Smooth muscle cell (in vitro differentiated cells): ENCODE data around the gene DCHS2. TPM values are rescaled to one million over a fixed set of nuclear protein-coding genes. Genes with fewer than 3 reads are reported as not detected.

ENCODE experiments used
- DNase-seq: peaks from one replicate; lab custom pipeline; 2025; ENCODE audit not compliant: unreplicated experiment; lab: John Stamatoyannopoulos, UW
- H2AFZ ChIP-seq: fragments of 200-600 bp; sonication (generic); 2 replicates; pipeline ENCODE4 v1.6.0; 2016; ENCODE audit warnings: antibody characterized with exemption, low read depth, mild to moderate bottlenecking
- H3F3A ChIP-seq: fragments of 200-600 bp; sonication (generic); 2 replicates; pipeline ENCODE4 v1.6.0; 2017; ENCODE audit warnings: antibody characterized with exemption, low read depth
- H3K27ac ChIP-seq: fragments of 200-600 bp; sonication (generic); 2 replicates; pipeline ENCODE4 v1.5.1; 2016; ENCODE audit warnings: low read depth, mild to moderate bottlenecking
- H3K27me3 ChIP-seq: fragments of 200-600 bp; sonication (generic); 2 replicates; pipeline ENCODE4 v1.6.1; 2016; ENCODE audit warnings: low read depth, mild to moderate bottlenecking
- H3K36me3 ChIP-seq: fragments of 200-600 bp; sonication (generic); 2 replicates; pipeline ENCODE4 v1.5.1; 2016; ENCODE audit warnings: low read depth
- H3K4me1 ChIP-seq: fragments of 200-600 bp; sonication (generic); 2 replicates; pipeline ENCODE4 v1.5.1; 2016; ENCODE audit warnings: low read depth
- H3K4me2 ChIP-seq: fragments of 200-600 bp; sonication (generic); 2 replicates; pipeline ENCODE4 v1.6.0; 2016; ENCODE audit warnings: mild to moderate bottlenecking
- H3K4me3 ChIP-seq: fragments of 200-600 bp; sonication (generic); 2 replicates; pipeline ENCODE4 v1.5.1; 2016; ENCODE audit warnings: mild to moderate bottlenecking
- H3K79me2 ChIP-seq: fragments of 200-600 bp; sonication (generic); 2 replicates; pipeline ENCODE4 v1.6.0; 2016; ENCODE audit warnings: low read depth, mild to moderate bottlenecking
- H3K9ac ChIP-seq: fragments of 200-600 bp; sonication (generic); 2 replicates; pipeline ENCODE4 v1.6.0; 2016; ENCODE audit warnings: low read depth
- H3K9me3 ChIP-seq: fragments of 200-600 bp; sonication (generic); replicated peaks from 2 replicates; pipeline ENCODE4 v1.5.1; 2016; ENCODE audit warnings: low read depth
- H4K20me1 ChIP-seq: fragments of 200-600 bp; sonication (generic); 2 replicates; pipeline ENCODE4 v1.6.0; 2016; ENCODE audit warnings: low read depth
- WGBS: methylation state at CpG from one replicate; pipeline ENCODE4 v1.1.7; 2016; ENCODE audit warnings: low lambda C conversion rate; 5-methylcytosine and 5-hydroxymethylcytosine counted together
- polyA plus RNA-seq: library from polyadenylated mRNA; unstranded; fragments of >200 nt; fragmentation: Nextera tagmentation; extraction: Ambion mirVana; gene quantifications from 2 replicates; pipeline ENCODE4 v1.2.1, GENCODE V29; 2016
- total RNA-seq: library from RNA; depleted of rRNA; stranded (reverse); fragments of >200 nt; gene quantifications from 2 replicates; pipeline ENCODE4 v1.2.3, GENCODE V29; 2014
- TF ChIP-seq, protein P1 (sequence below): fragments of 200-600 bp; sonication (generic); IDR thresholded peaks from 2 replicates; pipeline ENCODE4 v1.5.1; 2017; ENCODE audit warnings: borderline replicate concordance, mild to moderate bottlenecking, antibody characterized with exemption; ENCODE audit not compliant: insufficient read depth, poor library complexity, severe bottlenecking

Gene DCHS2
- total and polyA plus RNA-seq, 2 experiments from 2014 or later, result 0.45 to 1.3 TPM

GRCh38 chr4:154465085-154465484 lies 26.5 kb downstream of the DCHS2 start:
- H3K4me2 ChIP-seq, result no peak overlapping the region
- no peaks in the 10 kb centered on the region for H3K36me3 ChIP-seq
- 93% methylated on average over 6 of the region's 6 CpGs for WGBS
- no peaks in the 10 kb centered on the region for H4K20me1 ChIP-seq
- no peaks in the 10 kb centered on the region for H3K79me2 ChIP-seq
- no peak overlapping the region for H3K27ac ChIP-seq
- H3K27me3 ChIP-seq, result no peaks in the 10 kb centered on the region
- no peak for DNase-seq
- no peaks in the 10 kb centered on the region for H3F3A ChIP-seq
- H3K4me1 ChIP-seq, result no peaks in the 10 kb centered on the region
- TF ChIP-seq, protein P1, sequence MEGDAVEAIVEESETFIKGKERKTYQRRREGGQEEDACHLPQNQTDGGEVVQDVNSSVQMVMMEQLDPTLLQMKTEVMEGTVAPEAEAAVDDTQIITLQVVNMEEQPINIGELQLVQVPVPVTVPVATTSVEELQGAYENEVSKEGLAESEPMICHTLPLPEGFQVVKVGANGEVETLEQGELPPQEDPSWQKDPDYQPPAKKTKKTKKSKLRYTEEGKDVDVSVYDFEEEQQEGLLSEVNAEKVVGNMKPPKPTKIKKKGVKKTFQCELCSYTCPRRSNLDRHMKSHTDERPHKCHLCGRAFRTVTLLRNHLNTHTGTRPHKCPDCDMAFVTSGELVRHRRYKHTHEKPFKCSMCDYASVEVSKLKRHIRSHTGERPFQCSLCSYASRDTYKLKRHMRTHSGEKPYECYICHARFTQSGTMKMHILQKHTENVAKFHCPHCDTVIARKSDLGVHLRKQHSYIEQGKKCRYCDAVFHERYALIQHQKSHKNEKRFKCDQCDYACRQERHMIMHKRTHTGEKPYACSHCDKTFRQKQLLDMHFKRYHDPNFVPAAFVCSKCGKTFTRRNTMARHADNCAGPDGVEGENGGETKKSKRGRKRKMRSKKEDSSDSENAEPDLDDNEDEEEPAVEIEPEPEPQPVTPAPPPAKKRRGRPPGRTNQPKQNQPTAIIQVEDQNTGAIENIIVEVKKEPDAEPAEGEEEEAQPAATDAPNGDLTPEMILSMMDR, result no peak
- no peak overlapping the region for H2AFZ ChIP-seq
- no peaks in the 10 kb centered on the region for H3K9me3 ChIP-seq
- no peak overlapping the region for H3K9ac ChIP-seq
- no peak overlapping the region for H3K4me3 ChIP-seq

DNA sequence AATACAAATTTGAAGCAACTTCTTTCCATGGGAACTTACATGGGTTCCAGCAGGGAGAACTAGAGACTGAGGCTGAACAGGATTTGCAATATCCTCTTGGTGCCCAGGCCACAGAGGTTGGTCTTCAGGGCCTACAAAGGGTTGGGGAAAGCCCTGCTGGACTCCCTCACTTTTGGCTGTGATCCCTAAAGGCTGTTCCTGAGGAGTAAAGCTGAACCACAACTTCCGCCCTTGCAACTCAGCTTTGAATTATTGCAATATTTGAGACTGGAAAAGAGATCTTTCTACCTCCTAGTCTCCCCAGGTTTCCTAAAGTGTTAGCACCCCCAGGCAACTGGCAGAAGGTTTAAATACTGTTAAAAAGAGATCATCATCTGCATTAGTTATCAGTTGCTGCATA lies 26.9 kb downstream of the DCHS2 start:
- Histone ChIP-seq H3K4me2 (no peak overlapping the region), H2AFZ (no peak overlapping the region), H3K27ac (no peak overlapping the region), H3K27me3 (peaks cover 3% of the 10 kb centered on the region), H3K4me3 (no peak overlapping the region), H3K9ac (no peak overlapping the region), H3F3A (no peaks in the 10 kb centered on the region), H3K9me3 (no peaks in the 10 kb centered on the region), H4K20me1 (no peaks in the 10 kb centered on the region), H3K36me3 (no peaks in the 10 kb centered on the region), H3K4me1 (no peaks in the 10 kb centered on the region), H3K79me2 (no peaks in the 10 kb centered on the region)
- TF ChIP-seq, protein P1, result no peak
- 95% methylated on average over 1 of the region's 1 CpG for WGBS
- no peak for DNase-seq

DNA sequence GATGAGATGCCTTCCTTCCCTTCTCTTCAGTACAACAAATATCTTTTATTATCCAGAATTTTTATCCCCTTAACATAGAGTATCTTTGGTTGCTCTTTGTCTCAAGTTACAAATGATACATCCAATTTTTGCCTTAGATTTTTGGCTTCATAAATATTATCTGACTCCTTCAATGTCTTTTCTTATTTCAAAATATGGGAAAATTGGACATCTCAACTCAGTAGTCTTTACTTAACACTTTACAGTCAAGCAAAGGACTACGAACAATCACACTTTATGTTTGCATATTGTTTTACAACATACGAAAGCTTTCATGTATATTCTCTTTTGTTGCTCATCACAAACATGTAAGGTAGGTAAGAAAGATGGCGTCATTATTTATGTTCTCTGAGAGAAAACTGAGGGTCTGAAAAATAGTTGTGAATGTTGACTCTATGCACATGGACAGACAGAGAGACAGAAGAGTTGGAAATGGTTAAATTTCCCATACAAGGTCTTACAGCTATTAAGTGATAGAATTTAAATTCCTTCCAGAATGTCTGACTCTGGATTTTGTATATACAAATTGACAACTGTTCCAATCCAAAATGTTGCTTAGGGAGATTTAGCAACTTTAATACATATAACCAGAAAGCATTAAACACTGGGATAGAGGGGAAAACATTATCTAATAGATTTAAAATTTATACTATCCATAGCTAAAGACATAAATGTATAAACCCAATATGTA lies 29.4 kb downstream of the DCHS2 start:
- no peaks in the 10 kb centered on the region for H3F3A ChIP-seq
- H3K4me3 ChIP-seq, result no peak overlapping the region
- DNase-seq, result no peak
- no peaks in the 10 kb centered on the region for H4K20me1 ChIP-seq
- peaks cover 6% of the 10 kb centered on the region for H3K27me3 ChIP-seq
- WGBS, result 93% methylated on average over 3 of the region's 3 CpGs
- no peaks in the 10 kb centered on the region for H3K36me3 ChIP-seq
- no peak overlapping the region for H3K27ac ChIP-seq
- H3K9ac ChIP-seq, result no peak overlapping the region
- H3K4me1 ChIP-seq, result no peaks in the 10 kb centered on the region
- no peak overlapping the region for H3K4me2 ChIP-seq
- H2AFZ ChIP-seq, result no peak overlapping the region
- no peaks in the 10 kb centered on the region for H3K79me2 ChIP-seq
- TF ChIP-seq, protein P1, result no peak
- no peaks in the 10 kb centered on the region for H3K9me3 ChIP-seq

DNA sequence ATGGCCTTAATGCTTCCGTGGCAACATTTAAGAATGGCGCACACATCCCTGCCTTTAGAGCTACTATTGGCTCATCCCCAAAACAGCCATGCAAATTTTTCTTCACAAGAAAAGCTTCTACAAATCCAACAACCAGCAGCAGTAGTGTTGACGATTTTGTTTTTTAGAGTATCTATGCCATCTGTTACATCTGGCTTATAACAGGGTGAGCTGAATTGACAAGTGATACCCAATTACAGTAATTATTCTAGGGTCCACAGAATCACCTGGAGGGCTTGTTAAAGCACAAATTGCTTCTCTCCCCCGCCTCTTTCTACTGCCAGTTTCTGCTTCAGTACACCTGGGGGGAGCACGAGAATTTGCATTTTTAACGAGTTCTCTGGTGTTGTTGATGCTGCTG lies 34.1 kb downstream of the DCHS2 start:
- Histone ChIP-seq H3K27me3 (peaks cover 11% of the 10 kb centered on the region), H4K20me1 (no peaks in the 10 kb centered on the region), H3F3A (no peaks in the 10 kb centered on the region), H3K79me2 (no peaks in the 10 kb centered on the region), H3K4me2 (no peak overlapping the region), H3K27ac (no peak overlapping the region), H3K36me3 (no peaks in the 10 kb centered on the region), H3K4me1 (no peaks in the 10 kb centered on the region), H3K9me3 (no peaks in the 10 kb centered on the region), H2AFZ (no peak overlapping the region), H3K9ac (no peak overlapping the region), H3K4me3 (no peak overlapping the region)
- WGBS, result 89% methylated on average over 6 of the region's 6 CpGs
- DNase-seq, result no peak
- TF ChIP-seq, protein P1, result no peak
